Neural cell (in vitro differentiated cells): ENCODE data around the gene CLEC18C.
"Not testable (repeated sequence)": the region's sequence is repeated elsewhere in the genome, so short reads cannot be mapped to it uniquely, and the experiment has no call there.

Experiments used
- EZH2 ChIP-seq: fragments of 200-600, 300-800 bp; shearing (Covaris generic), sonication (generic); IDR thresholded peaks from 2 replicates; pipeline ENCODE4 v1.6.1; 2014; ENCODE audit warnings: antibody characterized with exemption, low read length, borderline replicate concordance, mild to moderate bottlenecking; ENCODE audit not compliant: insufficient read depth, poor library complexity, severe bottlenecking
- POLR2AphosphoS5 ChIP-seq: IDR thresholded peaks from 2 replicates; pipeline ENCODE4 v1.6.1; 2012
- RAD21 ChIP-seq: fragments of 450-650 bp; conservative IDR thresholded peaks from 2 replicates; pipeline ENCODE4 v1.6.1; 2014; ENCODE audit warnings: antibody characterized with exemption, mild to moderate bottlenecking, moderate library complexity
- SMC3 ChIP-seq: fragments of 450-650 bp; conservative IDR thresholded peaks from 2 replicates; pipeline ENCODE4 v1.6.1; 2014; ENCODE audit warnings: antibody characterized with exemption, mild to moderate bottlenecking, moderate library complexity; ENCODE audit not compliant: poor library complexity
- TF ChIP-seq, protein P1 (sequence below): fragments of 450-650 bp; IDR thresholded peaks from 2 replicates; pipeline ENCODE4 v1.5.1; 2014; ENCODE audit warnings: antibody characterized with exemption, mild to moderate bottlenecking, moderate library complexity; ENCODE audit not compliant: poor library complexity, severe bottlenecking

DNA sequence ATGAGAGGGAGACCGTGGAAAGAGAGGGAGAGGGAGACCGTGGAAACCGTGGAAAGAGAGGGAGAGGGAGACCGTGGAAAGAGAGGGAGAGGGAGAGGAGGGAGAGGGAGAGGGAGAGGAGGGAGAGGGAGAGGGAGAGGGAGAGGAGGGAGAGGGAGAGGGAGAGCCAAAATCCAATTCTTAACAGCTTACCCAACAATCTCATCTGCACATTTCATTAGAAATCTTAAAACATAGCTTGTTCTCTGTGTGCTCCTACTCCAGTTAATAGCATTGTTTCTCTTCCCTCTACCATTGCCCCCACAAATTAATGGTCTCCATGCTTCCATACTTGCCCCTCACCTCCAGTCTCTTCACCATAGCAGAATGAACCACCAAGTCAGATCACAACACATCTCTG is 51.8 kb downstream of the CLEC18C start:
- TF ChIP-seq, protein P1, sequence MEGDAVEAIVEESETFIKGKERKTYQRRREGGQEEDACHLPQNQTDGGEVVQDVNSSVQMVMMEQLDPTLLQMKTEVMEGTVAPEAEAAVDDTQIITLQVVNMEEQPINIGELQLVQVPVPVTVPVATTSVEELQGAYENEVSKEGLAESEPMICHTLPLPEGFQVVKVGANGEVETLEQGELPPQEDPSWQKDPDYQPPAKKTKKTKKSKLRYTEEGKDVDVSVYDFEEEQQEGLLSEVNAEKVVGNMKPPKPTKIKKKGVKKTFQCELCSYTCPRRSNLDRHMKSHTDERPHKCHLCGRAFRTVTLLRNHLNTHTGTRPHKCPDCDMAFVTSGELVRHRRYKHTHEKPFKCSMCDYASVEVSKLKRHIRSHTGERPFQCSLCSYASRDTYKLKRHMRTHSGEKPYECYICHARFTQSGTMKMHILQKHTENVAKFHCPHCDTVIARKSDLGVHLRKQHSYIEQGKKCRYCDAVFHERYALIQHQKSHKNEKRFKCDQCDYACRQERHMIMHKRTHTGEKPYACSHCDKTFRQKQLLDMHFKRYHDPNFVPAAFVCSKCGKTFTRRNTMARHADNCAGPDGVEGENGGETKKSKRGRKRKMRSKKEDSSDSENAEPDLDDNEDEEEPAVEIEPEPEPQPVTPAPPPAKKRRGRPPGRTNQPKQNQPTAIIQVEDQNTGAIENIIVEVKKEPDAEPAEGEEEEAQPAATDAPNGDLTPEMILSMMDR: not testable (repeated sequence)
- not testable (repeated sequence) for TF ChIP-seq RAD21, POLR2AphosphoS5, SMC3, EZH2
